ENCODE data around the gene OGDH.

DNA sequence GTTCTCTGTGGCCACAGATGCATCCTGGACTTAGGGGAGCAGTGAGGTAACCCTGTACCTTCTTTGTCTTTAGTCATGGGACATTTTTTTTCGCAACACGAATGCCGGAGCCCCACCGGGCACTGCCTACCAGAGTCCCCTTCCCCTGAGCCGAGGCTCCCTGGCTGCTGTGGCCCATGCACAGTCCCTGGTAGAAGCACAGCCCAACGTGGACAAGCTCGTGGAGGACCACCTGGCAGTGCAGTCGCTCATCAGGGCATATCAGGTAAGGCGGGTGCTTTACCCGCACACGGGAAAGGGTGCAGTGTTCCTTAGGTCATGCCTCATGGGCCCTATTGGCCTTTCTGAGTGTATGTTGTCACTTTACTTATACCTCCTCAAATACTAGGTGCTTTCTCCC lies 38.8 kb downstream of the OGDH start:
- TF ChIP-seq POLR2AphosphoS5 (IDR thresholded peaks at IDR 0.05; ENCODE audit: borderline replicate concordance, low read depth, low read length) (no peak), EZH2 (IDR thresholded peaks at IDR 0.05) (no peak), FOXP2 (optimal IDR thresholded peaks at IDR 0.05; ENCODE audit: control extremely low read depth, extremely low read length, insufficient read depth) (no peak)
